Measurements from ENCODE around the gene MLC1.

The MLC1 gene

GRCh38 chr22:50084614-50085021 is 608 bp downstream of the MLC1 start:
- in situ Hi-C loops (cut with MboI; ENCODE audit: low pct_unique_long_range_greater_than_20kb, low sequenced_read_pairs, unreplicated experiment), result no loop called here
- no peak for TF ChIP-seq CTCF (IDR thresholded peaks at IDR 0.05; ENCODE audit: extremely low read depth, insufficient read depth, missing control alignments)
- DNase-seq (ENCODE audit: low spot score), result no peak

GRCh38 chr22:50084080-50084477 is 1.1 kb downstream of the MLC1 start:
- TF ChIP-seq CTCF (IDR thresholded peaks at IDR 0.05; ENCODE audit: extremely low read depth, insufficient read depth, missing control alignments), result no peak
- DNase-seq (ENCODE audit: low spot score), result no peak
- in situ Hi-C loops (cut with MboI; ENCODE audit: low pct_unique_long_range_greater_than_20kb, low sequenced_read_pairs, unreplicated experiment), result no loop called here

- no peak for DNase-seq (ENCODE audit: low spot score)
Observed at GRCh38 chr22:50083462-50084079, 1.7 kb downstream of the MLC1 start.

GRCh38 chr22:50082961-50083461 is 2.2 kb downstream of the MLC1 start:
- DNase-seq (ENCODE audit: low spot score), result no peak
- in situ Hi-C loops (cut with MboI; ENCODE audit: low pct_unique_long_range_greater_than_20kb, low sequenced_read_pairs, unreplicated experiment), result no loop called here
- no peak for TF ChIP-seq CTCF (IDR thresholded peaks at IDR 0.05; ENCODE audit: extremely low read depth, insufficient read depth, missing control alignments)

More at GRCh38 chr22:50083462-50084079, 1.7 kb downstream of the MLC1 start:
- TF ChIP-seq CTCF (IDR thresholded peaks at IDR 0.05; ENCODE audit: extremely low read depth, insufficient read depth, missing control alignments), result no peak
- in situ Hi-C loops (cut with MboI; ENCODE audit: low pct_unique_long_range_greater_than_20kb, low sequenced_read_pairs, unreplicated experiment), result no loop called here

GRCh38 chr22:50082197-50082715 is 3.0 kb downstream of the MLC1 start:
- in situ Hi-C loops (cut with MboI; ENCODE audit: low pct_unique_long_range_greater_than_20kb, low sequenced_read_pairs, unreplicated experiment), result no loop called here
- DNase-seq (ENCODE audit: low spot score), result no peak
- TF ChIP-seq CTCF (IDR thresholded peaks at IDR 0.05; ENCODE audit: extremely low read depth, insufficient read depth, missing control alignments), result no peak

- TF ChIP-seq CTCF (IDR thresholded peaks at IDR 0.05; ENCODE audit: extremely low read depth, insufficient read depth, missing control alignments), result no peak
- in situ Hi-C loops (cut with MboI; ENCODE audit: low pct_unique_long_range_greater_than_20kb, low sequenced_read_pairs, unreplicated experiment), result no loop called here
- DNase-seq (ENCODE audit: low spot score), result no peak
Observed at GRCh38 chr22:50081426-50082196, 3.6 kb downstream of the MLC1 start.
